ENCODE data around the gene DEF6. TPM values are rescaled to one million over a fixed set of nuclear protein-coding genes. Genes with fewer than 3 reads are reported as not detected.

Gene DEF6
- total and polyA plus RNA-seq, 2 of the 13 experiments (the other 11 are each of a cell fraction or from before 2014, with no cell fraction given), result 5.2 to 10.0 TPM

DNA sequence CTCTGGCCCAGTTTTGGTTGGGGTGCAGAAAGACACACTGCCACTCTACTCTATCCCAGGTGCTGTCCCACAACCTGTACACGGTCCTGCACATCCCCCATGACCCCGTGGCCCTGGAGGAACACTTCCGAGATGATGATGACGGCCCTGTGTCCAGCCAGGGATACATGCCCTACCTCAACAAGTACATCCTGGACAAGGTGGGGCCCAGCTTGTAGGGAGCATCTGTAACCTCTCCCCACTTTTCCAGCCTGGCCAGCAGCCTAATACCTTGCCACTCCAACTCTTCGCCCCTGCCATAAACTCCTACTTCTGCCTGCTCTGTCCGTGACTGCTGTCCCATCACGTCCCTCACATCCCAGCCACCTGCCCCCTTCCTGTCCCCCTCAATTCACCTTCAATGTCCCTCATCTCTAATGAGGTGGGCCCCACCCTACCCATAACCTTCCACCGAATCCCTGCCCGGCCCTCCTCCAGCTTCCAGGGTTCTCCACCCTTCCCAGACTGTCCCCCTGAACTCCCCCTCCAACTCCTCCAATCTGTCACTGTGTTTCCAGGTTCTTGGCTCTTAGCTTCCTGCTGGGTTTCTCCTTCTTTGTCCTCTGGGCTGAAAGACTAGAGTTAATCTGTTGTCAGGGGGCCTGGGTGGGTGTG, 12.1 kb downstream of the DEF6 start:
- CTCF ChIA-PET (ENCODE audit: low intra/inter-chr PET ratio, low total read pairs), result no interaction called here
- H2AFZ ChIP-seq (ENCODE audit: low read length), result no peak overlapping the region
- WGBS (ENCODE audit: low lambda C conversion rate), result 76% methylated on average over 5 of the region's 9 CpGs
- no peaks in the 10 kb centered on the region for H3K27me3 ChIP-seq (ENCODE audit: control insufficient read depth in 1 of 2, insufficient read depth in 2 of 2, low read length in 2 of 2)
- no peak for ATAC-seq
- H3K4me3 ChIP-seq (replicated peaks in 1 of 3; ENCODE audit: insufficient read depth in 1 of 3, low read depth in 2 of 3, low read length in 3 of 3), result no peak overlapping the region
- TF ChIP-seq ZNF713 (CRISPR knock-in tag; IDR thresholded peaks at IDR 0.05) (no peak), NFATC3 (CRISPR knock-in tag; IDR thresholded peaks at IDR 0.05) (no peak), RCOR2 (CRISPR knock-in tag; IDR thresholded peaks at IDR 0.05) (no peak), ETV6 (CRISPR knock-in tag; conservative IDR thresholded peaks at IDR 0.05) (no peak), ZNF557 (CRISPR knock-in tag; IDR thresholded peaks at IDR 0.05) (no peak)
- TF ChIP-seq, protein P1, sequence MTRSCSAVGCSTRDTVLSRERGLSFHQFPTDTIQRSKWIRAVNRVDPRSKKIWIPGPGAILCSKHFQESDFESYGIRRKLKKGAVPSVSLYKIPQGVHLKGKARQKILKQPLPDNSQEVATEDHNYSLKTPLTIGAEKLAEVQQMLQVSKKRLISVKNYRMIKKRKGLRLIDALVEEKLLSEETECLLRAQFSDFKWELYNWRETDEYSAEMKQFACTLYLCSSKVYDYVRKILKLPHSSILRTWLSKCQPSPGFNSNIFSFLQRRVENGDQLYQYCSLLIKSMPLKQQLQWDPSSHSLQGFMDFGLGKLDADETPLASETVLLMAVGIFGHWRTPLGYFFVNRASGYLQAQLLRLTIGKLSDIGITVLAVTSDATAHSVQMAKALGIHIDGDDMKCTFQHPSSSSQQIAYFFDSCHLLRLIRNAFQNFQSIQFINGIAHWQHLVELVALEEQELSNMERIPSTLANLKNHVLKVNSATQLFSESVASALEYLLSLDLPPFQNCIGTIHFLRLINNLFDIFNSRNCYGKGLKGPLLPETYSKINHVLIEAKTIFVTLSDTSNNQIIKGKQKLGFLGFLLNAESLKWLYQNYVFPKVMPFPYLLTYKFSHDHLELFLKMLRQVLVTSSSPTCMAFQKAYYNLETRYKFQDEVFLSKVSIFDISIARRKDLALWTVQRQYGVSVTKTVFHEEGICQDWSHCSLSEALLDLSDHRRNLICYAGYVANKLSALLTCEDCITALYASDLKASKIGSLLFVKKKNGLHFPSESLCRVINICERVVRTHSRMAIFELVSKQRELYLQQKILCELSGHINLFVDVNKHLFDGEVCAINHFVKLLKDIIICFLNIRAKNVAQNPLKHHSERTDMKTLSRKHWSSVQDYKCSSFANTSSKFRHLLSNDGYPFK (CRISPR knock-in tag; IDR thresholded peaks at IDR 0.05; ENCODE audit: borderline replicate concordance), result no peak
- TF ChIP-seq, protein P2, sequence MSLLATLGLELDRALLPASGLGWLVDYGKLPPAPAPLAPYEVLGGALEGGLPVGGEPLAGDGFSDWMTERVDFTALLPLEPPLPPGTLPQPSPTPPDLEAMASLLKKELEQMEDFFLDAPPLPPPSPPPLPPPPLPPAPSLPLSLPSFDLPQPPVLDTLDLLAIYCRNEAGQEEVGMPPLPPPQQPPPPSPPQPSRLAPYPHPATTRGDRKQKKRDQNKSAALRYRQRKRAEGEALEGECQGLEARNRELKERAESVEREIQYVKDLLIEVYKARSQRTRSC (CRISPR knock-in tag; IDR thresholded peaks at IDR 0.05; ENCODE audit: low read depth), result no peak
- TF ChIP-seq, protein P3, sequence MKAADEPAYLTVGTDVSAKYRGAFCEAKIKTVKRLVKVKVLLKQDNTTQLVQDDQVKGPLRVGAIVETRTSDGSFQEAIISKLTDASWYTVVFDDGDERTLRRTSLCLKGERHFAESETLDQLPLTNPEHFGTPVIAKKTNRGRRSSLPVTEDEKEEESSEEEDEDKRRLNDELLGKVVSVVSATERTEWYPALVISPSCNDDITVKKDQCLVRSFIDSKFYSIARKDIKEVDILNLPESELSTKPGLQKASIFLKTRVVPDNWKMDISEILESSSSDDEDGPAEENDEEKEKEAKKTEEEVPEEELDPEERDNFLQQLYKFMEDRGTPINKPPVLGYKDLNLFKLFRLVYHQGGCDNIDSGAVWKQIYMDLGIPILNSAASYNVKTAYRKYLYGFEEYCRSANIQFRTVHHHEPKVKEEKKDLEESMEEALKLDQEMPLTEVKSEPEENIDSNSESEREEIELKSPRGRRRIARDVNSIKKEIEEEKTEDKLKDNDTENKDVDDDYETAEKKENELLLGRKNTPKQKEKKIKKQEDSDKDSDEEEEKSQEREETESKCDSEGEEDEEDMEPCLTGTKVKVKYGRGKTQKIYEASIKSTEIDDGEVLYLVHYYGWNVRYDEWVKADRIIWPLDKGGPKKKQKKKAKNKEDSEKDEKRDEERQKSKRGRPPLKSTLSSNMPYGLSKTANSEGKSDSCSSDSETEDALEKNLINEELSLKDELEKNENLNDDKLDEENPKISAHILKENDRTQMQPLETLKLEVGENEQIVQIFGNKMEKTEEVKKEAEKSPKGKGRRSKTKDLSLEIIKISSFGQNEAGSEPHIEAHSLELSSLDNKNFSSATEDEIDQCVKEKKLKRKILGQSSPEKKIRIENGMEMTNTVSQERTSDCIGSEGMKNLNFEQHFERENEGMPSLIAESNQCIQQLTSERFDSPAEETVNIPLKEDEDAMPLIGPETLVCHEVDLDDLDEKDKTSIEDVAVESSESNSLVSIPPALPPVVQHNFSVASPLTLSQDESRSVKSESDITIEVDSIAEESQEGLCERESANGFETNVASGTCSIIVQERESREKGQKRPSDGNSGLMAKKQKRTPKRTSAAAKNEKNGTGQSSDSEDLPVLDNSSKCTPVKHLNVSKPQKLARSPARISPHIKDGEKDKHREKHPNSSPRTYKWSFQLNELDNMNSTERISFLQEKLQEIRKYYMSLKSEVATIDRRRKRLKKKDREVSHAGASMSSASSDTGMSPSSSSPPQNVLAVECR (CRISPR knock-in tag; IDR thresholded peaks at IDR 0.05; ENCODE audit: borderline replicate concordance), result no peak
- TF ChIP-seq, protein P4, sequence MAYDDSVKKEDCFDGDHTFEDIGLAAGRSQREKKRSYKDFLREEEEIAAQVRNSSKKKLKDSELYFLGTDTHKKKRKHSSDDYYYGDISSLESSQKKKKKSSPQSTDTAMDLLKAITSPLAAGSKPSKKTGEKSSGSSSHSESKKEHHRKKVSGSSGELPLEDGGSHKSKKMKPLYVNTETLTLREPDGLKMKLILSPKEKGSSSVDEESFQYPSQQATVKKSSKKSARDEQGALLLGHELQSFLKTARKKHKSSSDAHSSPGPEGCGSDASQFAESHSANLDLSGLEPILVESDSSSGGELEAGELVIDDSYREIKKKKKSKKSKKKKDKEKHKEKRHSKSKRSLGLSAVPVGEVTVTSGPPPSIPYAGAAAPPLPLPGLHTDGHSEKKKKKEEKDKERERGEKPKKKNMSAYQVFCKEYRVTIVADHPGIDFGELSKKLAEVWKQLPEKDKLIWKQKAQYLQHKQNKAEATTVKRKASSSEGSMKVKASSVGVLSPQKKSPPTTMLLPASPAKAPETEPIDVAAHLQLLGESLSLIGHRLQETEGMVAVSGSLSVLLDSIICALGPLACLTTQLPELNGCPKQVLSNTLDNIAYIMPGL (CRISPR knock-in tag; IDR thresholded peaks at IDR 0.05; ENCODE audit: borderline replicate concordance in 1 of 2, low read depth in 1 of 2), result no peak
- no peak for DNase-seq (ENCODE audit: low spot score)
- in situ Hi-C loops (cut with HindIII; ENCODE audit: extremely low pct_ligation_motif_present, low pct_unique_long_range_greater_than_20kb) (loop anchor here (10.0 kb wide), 1 partner anchor 425 kb away; the partner anchor contains the start of gene ARMC12), intact Hi-C loops (cut with micrococcal nuclease; ENCODE audit: unreplicated experiment) (no loop called here)
- H3K9me3 ChIP-seq (ENCODE audit: low read length), result no peaks in the 10 kb centered on the region
- no peaks in the 10 kb centered on the region for H3K36me3 ChIP-seq (replicated peaks in 1 of 2; ENCODE audit: control insufficient read depth in 1 of 2, insufficient read depth in 2 of 2, low read length in 2 of 2)
- H3K9ac ChIP-seq (ENCODE audit: insufficient read depth, low read depth, low read length), result no peak overlapping the region
- H3K4me2 ChIP-seq (ENCODE audit: low read depth, low read length), result no peak overlapping the region
- no peaks in the 10 kb centered on the region for H3K79me2 ChIP-seq (ENCODE audit: insufficient read depth, low read length)
- BruUV-seq (replicated peaks), result no TSS peak
- H3K27ac ChIP-seq (ENCODE audit: extremely low read length, insufficient read depth, low read length), result no peak overlapping the region
- FAIRE-seq, result no peak
- no peaks in the 10 kb centered on the region for H3K4me1 ChIP-seq (ENCODE audit: insufficient read depth, low read length)
- no peaks in the 10 kb centered on the region for H4K20me1 ChIP-seq (ENCODE audit: insufficient read depth, low read length)
- POLR2A ChIA-PET, result no interaction called here

Data from HepG2 (cell line).